Panc1 (cell line): ENCODE data around the gene PPIP5K2. TPM values are rescaled to one million over a fixed set of nuclear protein-coding genes. Genes with fewer than 3 reads are reported as not detected.

Experiments
- ATAC-seq: fragments of 200-7000 bp; cut with Tn5 transposase; 2 replicates; pipeline ENCODE4 v1.9.1; 2020; ENCODE audit warnings: mild to moderate bottlenecking, moderate library complexity
- BruUV-seq: library from RNA; stranded (reverse); fragments of 400-500 nt; replicated peaks from 2 replicates; lab custom pipeline; 2021; lab: Mats Ljungman, UMichigan
- CTCF ChIA-PET: fragments of 300-600 bp; sonication (Branson Sonifier 250); formaldehyde crosslinking; loops from one replicate; lab custom pipeline; 2022; ENCODE audit warnings: antibody characterized with exemption; lab: Charles Lee
- POLR2A ChIA-PET: fragments of 300-600 bp; sonication (Branson Sonifier 250); formaldehyde crosslinking; loops from one replicate; lab custom pipeline; 2022; ENCODE audit warnings: antibody characterized with exemption; lab: Charles Lee
- DNase-seq: peaks from one replicate; pipeline ENCODE4 v3.0.0-alpha.2; 2010; ENCODE audit warnings: low read depth, low spot score
- H3K27ac ChIP-seq: 2 replicates; pipeline ENCODE4 v1.5.1; 2011; ENCODE audit warnings: mild to moderate bottlenecking, low read length, inconsistent platforms
- H3K27me3 ChIP-seq: fragments of 200-500 bp; sonication (Bioruptor generic); 2 replicates; pipeline ENCODE4 v1.6.0; 2014; ENCODE audit warnings: low read length, inconsistent platforms; ENCODE audit not compliant: control insufficient read depth, insufficient read depth
- H3K36me3 ChIP-seq: fragments of 200-500 bp; sonication (Bioruptor generic); 2 replicates; pipeline ENCODE4 v1.5.1; 2014; ENCODE audit warnings: inconsistent platforms, mild to moderate bottlenecking, low read length, moderate library complexity; ENCODE audit not compliant: control insufficient read depth, insufficient read depth
- H3K4me1 ChIP-seq: 2 replicates; pipeline ENCODE4 v1.5.1; 2011; ENCODE audit warnings: inconsistent platforms, mild to moderate bottlenecking, low read length, moderate library complexity; ENCODE audit not compliant: control insufficient read depth, insufficient read depth
- H3K4me3 ChIP-seq, 2 experiments: 2 replicates each; pipeline ENCODE4 v1.5.1; 2011 to 2012; ENCODE audit warnings: low read depth in 2 of 2, low read length in 2 of 2, mild to moderate bottlenecking in 2 of 2, inconsistent platforms in 1 of 2, moderate library complexity in 1 of 2
- H3K9me3 ChIP-seq: fragments of 200-500 bp; sonication (Bioruptor generic); 2 replicates; pipeline ENCODE4 v1.5.1; 2014; ENCODE audit warnings: low read depth, mild to moderate bottlenecking, inconsistent platforms, low read length, moderate library complexity; ENCODE audit not compliant: control insufficient read depth, insufficient read depth
- POLR2AphosphoS5 ChIP-seq: IDR thresholded peaks from 2 replicates; pipeline ENCODE4 v1.6.1; 2012; ENCODE audit warnings: mild to moderate bottlenecking, low read depth, low read length, moderate library complexity
- REST ChIP-seq, 2 experiments: IDR thresholded peaks; 2 replicates each; pipeline ENCODE4 v1.6.1; 2011 to 2012; ENCODE audit warnings: low read depth in 2 of 2, control low read depth in 1 of 2, low read length in 1 of 2, mild to moderate bottlenecking in 1 of 2, moderate library complexity in 1 of 2; ENCODE audit not compliant: insufficient read depth in 1 of 2
- SIN3A ChIP-seq: IDR thresholded peaks from 2 replicates; pipeline ENCODE4 v1.6.1; 2012; ENCODE audit warnings: low read depth, mild to moderate bottlenecking, low read length, moderate library complexity, borderline replicate concordance; ENCODE audit not compliant: insufficient read depth
- TCF7L2 ChIP-seq: IDR thresholded peaks from 2 replicates; pipeline ENCODE4 v1.6.1; 2011; ENCODE audit warnings: mild to moderate bottlenecking, low read depth, low read length, inconsistent platforms
- in situ Hi-C: cut with HindIII; loops from 2 replicates; pipeline ENCODE4 v1.10.0; 2016; ENCODE audit warnings: low sequenced_read_pairs, low pct_unique_long_range_greater_than_20kb
- intact Hi-C: fragments of 100-400 bp; cut with micrococcal nuclease; formaldehyde crosslinking; loops from one replicate; pipeline ENCODE4 v1.10.0; 2022; ENCODE audit not compliant: unreplicated experiment
- total RNA-seq: library from RNA; stranded (reverse); gene quantifications from one replicate; pipeline ENCODE4 v1.2.1, GENCODE V29; 2021; ENCODE audit not compliant: unreplicated experiment
- TF ChIP-seq, protein P1 (sequence below): fragments of 450-650 bp; IDR thresholded peaks from 2 replicates; pipeline ENCODE4 v1.5.1; 2017; ENCODE audit warnings: mild to moderate bottlenecking

Gene PPIP5K2
- total RNA-seq, 1 experiment from 2014 or later = 56.8 TPM

DNA sequence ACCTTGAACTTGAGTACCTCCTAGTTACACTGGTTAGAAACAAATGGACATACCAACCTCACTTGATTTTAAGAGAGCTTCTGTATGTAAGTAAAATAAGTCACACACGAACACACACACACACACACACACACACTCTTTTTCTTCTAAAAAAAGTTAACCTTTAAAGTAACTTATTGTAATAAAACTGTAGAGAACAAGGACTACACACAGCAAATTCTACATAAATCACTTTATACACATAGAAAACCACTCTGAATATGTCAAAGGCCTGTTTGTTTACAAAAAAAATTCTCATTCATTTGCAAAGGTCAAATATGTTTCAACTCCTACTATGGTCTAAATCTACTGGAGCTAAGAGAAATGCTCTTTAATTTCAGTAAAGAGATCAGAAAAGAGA lies 29.3 kb upstream of the PPIP5K2 start:
- POLR2A ChIA-PET = no interaction called here
- in situ Hi-C loops = no loop called here
- BruUV-seq = no TSS peak
- DNase-seq (no peak), ATAC-seq (no peak)
- H3K4me1 ChIP-seq = no peaks in the 10 kb centered on the region
- CTCF ChIA-PET = no interaction called here
- H3K27ac ChIP-seq = no peak overlapping the region
- H3K9me3 ChIP-seq = no peaks in the 10 kb centered on the region
- H3K36me3 ChIP-seq = no peaks in the 10 kb centered on the region
- no peak overlapping the region for H3K4me3 ChIP-seq
- H3K27me3 ChIP-seq = no peaks in the 10 kb centered on the region
- TF ChIP-seq, protein P1, sequence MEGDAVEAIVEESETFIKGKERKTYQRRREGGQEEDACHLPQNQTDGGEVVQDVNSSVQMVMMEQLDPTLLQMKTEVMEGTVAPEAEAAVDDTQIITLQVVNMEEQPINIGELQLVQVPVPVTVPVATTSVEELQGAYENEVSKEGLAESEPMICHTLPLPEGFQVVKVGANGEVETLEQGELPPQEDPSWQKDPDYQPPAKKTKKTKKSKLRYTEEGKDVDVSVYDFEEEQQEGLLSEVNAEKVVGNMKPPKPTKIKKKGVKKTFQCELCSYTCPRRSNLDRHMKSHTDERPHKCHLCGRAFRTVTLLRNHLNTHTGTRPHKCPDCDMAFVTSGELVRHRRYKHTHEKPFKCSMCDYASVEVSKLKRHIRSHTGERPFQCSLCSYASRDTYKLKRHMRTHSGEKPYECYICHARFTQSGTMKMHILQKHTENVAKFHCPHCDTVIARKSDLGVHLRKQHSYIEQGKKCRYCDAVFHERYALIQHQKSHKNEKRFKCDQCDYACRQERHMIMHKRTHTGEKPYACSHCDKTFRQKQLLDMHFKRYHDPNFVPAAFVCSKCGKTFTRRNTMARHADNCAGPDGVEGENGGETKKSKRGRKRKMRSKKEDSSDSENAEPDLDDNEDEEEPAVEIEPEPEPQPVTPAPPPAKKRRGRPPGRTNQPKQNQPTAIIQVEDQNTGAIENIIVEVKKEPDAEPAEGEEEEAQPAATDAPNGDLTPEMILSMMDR = no peak
- no peak for TF ChIP-seq SIN3A
- TF ChIP-seq REST (IDR thresholded peaks at IDR 0.05; ENCODE audit: insufficient read depth in 1 of 2, low read depth in 2 of 2, low read length in 1 of 2) = no peak
- TF ChIP-seq TCF7L2 = no peak
- no peak for TF ChIP-seq POLR2AphosphoS5
- intact Hi-C loops = no loop called here

- no peaks in the 10 kb centered on the region for H3K9me3 ChIP-seq
- POLR2A ChIA-PET = no interaction called here
- DNase-seq (no peak), ATAC-seq (no peak)
- no peak for TF ChIP-seq REST (IDR thresholded peaks at IDR 0.05; ENCODE audit: insufficient read depth in 1 of 2, low read depth in 2 of 2, low read length in 1 of 2)
- no peaks in the 10 kb centered on the region for H3K4me1 ChIP-seq
- H3K27me3 ChIP-seq = no peaks in the 10 kb centered on the region
- CTCF ChIA-PET = no interaction called here
- no peak overlapping the region for H3K27ac ChIP-seq
- in situ Hi-C loops (no loop called here), intact Hi-C loops (no loop called here)
- no peak overlapping the region for H3K4me3 ChIP-seq
- no TSS peak for BruUV-seq
- no peaks in the 10 kb centered on the region for H3K36me3 ChIP-seq
Observed at GRCh38 chr5:103092676-103093075, 27.4 kb upstream of the PPIP5K2 start.
